SJCRH30 (cell line): ENCODE measurements around the gene ACTN2. TPM values are rescaled to one million over a fixed set of nuclear protein-coding genes. Genes with fewer than 3 reads are reported as not detected.
A peak's percentile ranks its signal among the peaks of the same experiment; 100 is the strongest.

Source experiments
- DNase-seq, 2 experiments: peaks; one replicate each; pipeline ENCODE4 v3.0.0-alpha.2; 2015 to 2020
- H3K27ac ChIP-seq: fragments of 250-450 bp; sonication (Bioruptor Pico); 2 replicates; pipeline ENCODE4 v1.5.1; 2020; ENCODE audit warnings: mild to moderate bottlenecking, moderate library complexity
- H3K27me3 ChIP-seq: fragments of 250-450 bp; sonication (Bioruptor Pico); 2 replicates; pipeline ENCODE4 v1.5.1; 2020; ENCODE audit warnings: mild to moderate bottlenecking, moderate library complexity
- H3K36me3 ChIP-seq: fragments of 250-450 bp; sonication (Bioruptor Pico); 2 replicates; pipeline ENCODE4 v1.5.1; 2020; ENCODE audit warnings: mild to moderate bottlenecking, moderate library complexity
- H3K4me1 ChIP-seq: fragments of 250-450 bp; sonication (Bioruptor Pico); 2 replicates; pipeline ENCODE4 v1.5.1; 2020; ENCODE audit warnings: mild to moderate bottlenecking, moderate library complexity
- H3K4me3 ChIP-seq: fragments of 250-450 bp; sonication (Bioruptor Pico); 2 replicates; pipeline ENCODE4 v1.5.1; 2020; ENCODE audit warnings: mild to moderate bottlenecking, moderate library complexity
- H3K9me3 ChIP-seq: fragments of 250-450 bp; sonication (Bioruptor Pico); replicated peaks from 2 replicates; pipeline ENCODE4 v1.5.1; 2020; ENCODE audit warnings: mild to moderate bottlenecking, moderate library complexity
- total RNA-seq: library from RNA; depleted of rRNA; stranded (reverse); fragments of >200 nt; shearing (Covaris generic); gene quantifications from 2 replicates; pipeline ENCODE4 v1.2.3, GENCODE V29; 2014

ACTN2 gene
- total RNA-seq, 1 experiment from 2014 or later: 3.0 TPM

DNA sequence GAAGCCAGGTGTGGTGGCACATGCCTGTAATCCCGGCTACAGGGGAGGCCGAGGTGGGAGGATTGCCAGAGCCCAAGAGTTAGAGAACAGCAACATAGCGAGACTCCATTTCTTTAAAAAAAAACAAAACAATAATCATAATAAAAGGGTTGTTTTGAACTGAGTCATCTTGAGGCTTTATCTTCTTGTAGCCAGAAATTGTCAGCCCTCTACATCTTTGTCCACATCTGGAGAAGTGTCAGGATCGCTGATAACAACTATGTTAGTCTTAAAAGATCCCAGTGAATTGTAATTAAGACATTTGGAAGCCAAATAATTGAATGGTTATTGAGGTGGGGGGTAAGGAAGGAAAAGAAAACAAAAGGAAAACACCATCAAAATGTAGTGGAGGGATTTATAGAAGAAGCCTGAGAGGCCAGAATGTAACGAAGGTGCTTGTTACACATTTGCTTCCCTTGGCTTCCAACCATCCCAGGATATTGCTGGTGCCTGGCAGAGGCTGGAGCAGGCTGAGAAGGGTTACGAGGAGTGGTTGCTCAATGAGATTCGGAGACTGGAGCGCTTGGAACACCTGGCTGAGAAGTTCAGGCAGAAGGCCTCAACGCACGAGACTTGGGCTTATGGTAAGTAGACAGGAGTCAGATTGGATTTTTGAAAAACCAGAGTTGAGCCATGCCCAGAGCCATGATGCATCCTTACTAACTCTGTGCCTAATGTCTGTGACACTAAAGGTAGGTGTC, 56.3 kb downstream of the ACTN2 start:
- H3K27me3 ChIP-seq: no peaks in the 10 kb centered on the region
- no peaks in the 10 kb centered on the region for H3K9me3 ChIP-seq
- no peaks in the 10 kb centered on the region for H3K4me1 ChIP-seq
- DNase-seq: no peak
- no peak overlapping the region for H3K4me3 ChIP-seq
- H3K36me3 ChIP-seq: no peaks in the 10 kb centered on the region; the same call in 1 of the 2 replicates
- H3K27ac ChIP-seq: no peak overlapping the region

DNA sequence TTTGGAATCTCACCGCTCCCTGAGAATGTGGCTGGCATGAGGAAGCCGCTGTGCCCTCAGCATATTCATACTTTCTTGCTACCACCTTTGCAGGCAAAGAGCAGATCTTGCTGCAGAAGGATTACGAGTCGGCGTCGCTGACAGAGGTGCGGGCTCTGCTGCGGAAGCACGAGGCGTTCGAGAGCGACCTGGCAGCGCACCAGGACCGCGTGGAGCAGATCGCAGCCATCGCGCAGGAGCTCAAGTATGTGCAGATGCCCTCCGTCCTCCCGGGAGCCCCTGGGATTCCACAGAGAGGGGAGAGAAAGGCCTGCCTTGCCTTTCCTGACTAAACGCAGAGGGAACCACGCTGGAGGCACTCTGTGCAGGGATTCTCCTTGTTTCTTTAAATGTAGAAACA, 58.2 kb downstream of the ACTN2 start:
- Histone ChIP-seq H3K4me3 (no peak overlapping the region), H3K9me3 (no peaks in the 10 kb centered on the region), H3K36me3 (no peaks in the 10 kb centered on the region), H3K27ac (no peak overlapping the region), H3K27me3 (no peaks in the 10 kb centered on the region), H3K4me1 (no peaks in the 10 kb centered on the region)
- no peak for DNase-seq

DNA sequence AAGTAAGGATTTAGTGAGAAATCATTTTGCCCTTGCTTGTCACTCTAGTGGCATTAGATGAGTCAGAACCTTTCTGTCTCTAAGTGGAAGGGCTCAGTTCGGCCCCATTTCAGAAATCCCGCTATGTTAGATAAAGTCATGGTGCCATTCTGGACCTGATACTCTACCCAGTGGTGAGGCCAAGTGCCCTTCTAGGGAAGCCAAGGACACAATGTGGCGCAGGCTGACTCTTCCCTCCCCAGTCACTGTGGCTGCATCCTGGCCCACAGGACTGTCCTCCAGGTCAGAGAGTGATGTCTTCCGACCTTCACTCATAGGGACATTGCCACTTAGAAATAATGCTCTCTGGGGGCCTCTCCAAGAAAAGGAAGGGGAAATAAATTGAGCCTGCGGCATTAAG, 60.5 kb downstream of the ACTN2 start:
- Histone ChIP-seq H3K9me3 (no peaks in the 10 kb centered on the region), H3K27ac (no peak overlapping the region), H3K4me1 (no peaks in the 10 kb centered on the region), H3K27me3 (no peaks in the 10 kb centered on the region), H3K36me3 (no peaks in the 10 kb centered on the region; the same call in 1 of the 2 replicates), H3K4me3 (no peak overlapping the region)
- no peak for DNase-seq

DNA sequence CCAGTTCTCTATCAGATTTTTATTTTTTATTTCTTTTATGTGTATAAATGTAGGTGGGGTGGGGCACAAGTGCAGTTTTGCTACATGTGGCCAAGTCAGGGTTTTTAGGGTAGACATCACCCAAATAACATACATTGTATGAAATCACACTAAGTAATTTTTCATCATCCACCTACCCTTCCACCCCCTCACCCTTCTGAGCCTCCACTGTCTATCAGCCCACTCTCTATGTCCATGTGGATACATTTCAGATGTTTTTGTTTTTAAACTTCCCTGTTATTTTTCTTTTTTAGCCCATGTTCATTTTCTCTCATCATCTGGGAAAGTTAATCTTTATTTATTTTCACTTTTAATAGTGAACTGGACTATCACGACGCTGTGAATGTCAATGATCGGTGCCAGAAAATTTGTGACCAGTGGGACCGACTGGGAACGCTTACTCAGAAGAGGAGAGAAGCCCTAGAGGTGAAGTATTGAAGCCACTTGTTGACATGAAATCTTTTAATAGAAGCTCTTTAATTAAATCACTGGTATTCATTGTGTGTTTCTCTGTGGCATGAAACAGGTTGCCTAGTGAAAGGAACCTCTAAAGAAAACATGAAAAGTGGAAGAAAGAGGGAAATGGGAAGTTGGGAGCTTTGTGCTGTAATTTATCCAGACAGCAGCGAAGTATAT, 61.1 kb downstream of the ACTN2 start:
- DNase-seq: no peak
- Histone ChIP-seq H3K4me1 (no peaks in the 10 kb centered on the region), H3K36me3 (no peaks in the 10 kb centered on the region; the same call in 1 of the 2 replicates), H3K27ac (no peak overlapping the region), H3K9me3 (no peaks in the 10 kb centered on the region), H3K4me3 (no peak overlapping the region), H3K27me3 (no peaks in the 10 kb centered on the region)

DNA sequence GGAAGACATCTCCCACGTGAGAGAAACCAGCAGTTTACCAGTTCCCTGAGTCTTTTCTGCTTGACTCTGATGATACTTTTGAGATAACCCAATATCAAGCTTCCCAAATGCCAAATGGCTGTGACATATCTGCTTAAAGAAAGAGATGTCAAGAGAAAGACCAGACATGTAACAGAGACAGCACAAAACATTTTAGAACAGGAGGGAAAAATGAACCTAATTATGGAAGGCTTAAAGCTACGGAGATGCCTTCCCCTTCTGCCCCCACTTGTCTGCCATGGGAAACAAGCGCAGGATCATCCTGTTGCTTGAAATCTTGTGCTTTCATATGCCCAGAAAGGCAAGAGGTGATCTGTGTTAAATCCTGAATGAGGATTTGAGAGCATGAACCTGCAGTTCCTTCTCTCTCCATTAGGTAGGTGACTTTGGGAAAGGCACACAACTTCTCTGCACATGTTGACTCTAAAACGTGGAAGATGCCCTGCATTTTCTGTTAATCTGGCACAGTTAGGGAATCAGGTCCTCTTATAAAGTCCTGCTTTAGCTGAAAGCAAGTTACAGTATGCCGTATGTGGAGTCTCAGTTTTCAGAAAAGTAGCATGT, 62.1 kb downstream of the ACTN2 start:
- Histone ChIP-seq H3K9me3 (no peaks in the 10 kb centered on the region), H3K27ac (no peak overlapping the region), H3K4me3 (no peak overlapping the region), H3K36me3 (no peaks in the 10 kb centered on the region; the same call in 1 of the 2 replicates), H3K4me1 (no peaks in the 10 kb centered on the region), H3K27me3 (no peaks in the 10 kb centered on the region)
- DNase-seq: no peak

DNA sequence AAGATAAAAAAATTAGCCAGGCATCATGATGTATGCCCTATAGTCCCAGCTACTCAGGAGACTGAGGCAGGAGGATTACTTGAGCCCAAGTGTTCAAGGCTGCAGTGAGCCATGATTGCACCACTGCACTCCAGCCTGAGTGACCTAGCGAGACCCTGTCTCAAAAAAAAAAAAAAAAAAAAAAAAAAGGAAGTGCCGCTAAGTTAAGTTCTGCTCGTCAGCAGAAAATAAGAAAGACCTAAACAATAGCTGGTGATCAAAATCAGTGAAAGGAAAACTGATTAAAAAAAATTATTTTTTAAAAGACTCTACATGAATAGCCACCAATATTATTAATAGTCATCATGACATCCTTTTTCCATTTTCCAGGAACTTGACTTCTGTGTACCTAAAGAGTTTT, 64.6 kb downstream of the ACTN2 start:
- Histone ChIP-seq H3K27ac (no peak overlapping the region), H3K9me3 (no peaks in the 10 kb centered on the region), H3K27me3 (no peaks in the 10 kb centered on the region), H3K4me3 (no peak overlapping the region), H3K36me3 (no peaks in the 10 kb centered on the region; the same call in 1 of the 2 replicates), H3K4me1 (no peaks in the 10 kb centered on the region)
- DNase-seq: no peak

- no peak for DNase-seq
- H3K36me3 ChIP-seq: no peaks in the 10 kb centered on the region; the same call in 1 of the 2 replicates
- H3K4me1 ChIP-seq: no peaks in the 10 kb centered on the region
- H3K27ac ChIP-seq: no peak overlapping the region
- no peaks in the 10 kb centered on the region for H3K27me3 ChIP-seq
- H3K4me3 ChIP-seq: no peak overlapping the region
- H3K9me3 ChIP-seq: no peaks in the 10 kb centered on the region
These were observed 65.1 kb downstream of the ACTN2 start for GRCh38 chr1:236751385-236751784.

DNA sequence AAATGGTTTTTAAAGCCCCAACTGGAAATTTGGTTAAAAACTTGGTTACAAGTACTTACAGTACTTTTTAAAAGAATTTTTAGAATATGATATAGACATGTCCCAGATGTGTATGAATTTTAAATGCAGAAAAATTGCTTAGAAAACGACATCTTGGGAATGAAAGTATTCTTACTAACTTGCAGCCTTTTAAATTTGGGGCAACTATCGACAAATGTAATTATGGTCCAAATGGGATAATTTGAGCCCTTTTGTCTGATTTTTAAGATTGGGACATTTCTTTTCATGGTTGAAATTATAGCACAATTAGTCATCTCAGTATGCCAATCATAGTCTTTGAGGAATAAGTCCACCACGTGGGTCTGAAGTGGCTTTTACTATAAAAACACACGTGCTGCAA, 65.6 kb downstream of the ACTN2 start:
- Histone ChIP-seq H3K4me3 (no peak overlapping the region), H3K27ac (no peak overlapping the region), H3K9me3 (no peaks in the 10 kb centered on the region), H3K4me1 (no peaks in the 10 kb centered on the region), H3K36me3 (no peaks in the 10 kb centered on the region; the same call in 1 of the 2 replicates), H3K27me3 (no peaks in the 10 kb centered on the region)
- no peak for DNase-seq

GRCh38 chr1:236753516-236753915, 67.2 kb downstream of the ACTN2 start:
- H3K9me3 ChIP-seq: no peaks in the 10 kb centered on the region
- no peak for DNase-seq
- H3K27me3 ChIP-seq: no peaks in the 10 kb centered on the region
- H3K4me1 ChIP-seq: no peaks in the 10 kb centered on the region
- H3K36me3 ChIP-seq: no peaks in the 10 kb centered on the region; the same call in 1 of the 2 replicates
- H3K4me3 ChIP-seq: no peak overlapping the region
- no peak overlapping the region for H3K27ac ChIP-seq

DNA sequence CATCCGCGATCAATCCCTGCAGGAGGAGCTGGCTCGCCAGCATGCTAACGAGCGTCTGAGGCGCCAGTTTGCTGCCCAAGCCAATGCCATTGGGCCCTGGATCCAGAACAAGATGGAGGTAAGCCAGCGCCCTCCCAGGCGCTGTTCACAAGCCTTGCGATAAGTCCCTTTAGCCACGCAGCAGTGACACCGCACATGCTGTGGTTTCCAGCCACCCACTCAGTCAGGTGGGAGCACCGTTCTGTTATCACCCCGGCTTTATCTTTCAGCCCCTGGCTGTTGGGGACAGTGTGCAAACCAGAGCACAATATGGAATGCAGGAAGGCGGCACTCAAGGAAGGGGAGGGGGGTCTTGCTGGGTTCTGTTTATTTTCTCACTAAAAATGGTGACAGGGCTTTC, 67.7 kb downstream of the ACTN2 start:
- Histone ChIP-seq H3K36me3 (peaks cover 3% of the 10 kb centered on the region; the same call in 1 of the 2 replicates), H3K4me3 (no peak overlapping the region), H3K9me3 (no peaks in the 10 kb centered on the region), H3K27me3 (no peaks in the 10 kb centered on the region), H3K27ac (no peak overlapping the region), H3K4me1 (no peaks in the 10 kb centered on the region)
- no peak for DNase-seq

GRCh38 chr1:236754525-236755210, 68.4 kb downstream of the ACTN2 start:
- H3K4me3 ChIP-seq: no peak overlapping the region
- no peaks in the 10 kb centered on the region for H3K4me1 ChIP-seq
- peaks cover 6% of the 10 kb centered on the region; the same call in 1 of the 2 replicates for H3K36me3 ChIP-seq
- H3K27me3 ChIP-seq: no peaks in the 10 kb centered on the region
- no peak overlapping the region for H3K27ac ChIP-seq
- DNase-seq: no peak
- H3K9me3 ChIP-seq: no peaks in the 10 kb centered on the region

- no peaks in the 10 kb centered on the region for H3K4me1 ChIP-seq
- H3K36me3 ChIP-seq: peaks cover 8% of the 10 kb centered on the region; the same call in 1 of the 2 replicates
- no peak for DNase-seq
- no peaks in the 10 kb centered on the region for H3K27me3 ChIP-seq
- H3K27ac ChIP-seq: no peak overlapping the region
- H3K9me3 ChIP-seq: no peaks in the 10 kb centered on the region
- no peak overlapping the region for H3K4me3 ChIP-seq
These were observed 71.3 kb downstream of the ACTN2 start for GRCh38 chr1:236757640-236758039.

GRCh38 chr1:236759252-236759859, 73.1 kb downstream of the ACTN2 start:
- H3K27ac ChIP-seq: no peak overlapping the region
- H3K4me1 ChIP-seq: no peaks in the 10 kb centered on the region
- no peaks in the 10 kb centered on the region for H3K9me3 ChIP-seq
- peaks cover 8% of the 10 kb centered on the region; the same call in 1 of the 2 replicates for H3K36me3 ChIP-seq
- DNase-seq: peak in 1 of 2 experiments; percentile 61
- H3K27me3 ChIP-seq: no peaks in the 10 kb centered on the region
- H3K4me3 ChIP-seq: no peak overlapping the region

DNA sequence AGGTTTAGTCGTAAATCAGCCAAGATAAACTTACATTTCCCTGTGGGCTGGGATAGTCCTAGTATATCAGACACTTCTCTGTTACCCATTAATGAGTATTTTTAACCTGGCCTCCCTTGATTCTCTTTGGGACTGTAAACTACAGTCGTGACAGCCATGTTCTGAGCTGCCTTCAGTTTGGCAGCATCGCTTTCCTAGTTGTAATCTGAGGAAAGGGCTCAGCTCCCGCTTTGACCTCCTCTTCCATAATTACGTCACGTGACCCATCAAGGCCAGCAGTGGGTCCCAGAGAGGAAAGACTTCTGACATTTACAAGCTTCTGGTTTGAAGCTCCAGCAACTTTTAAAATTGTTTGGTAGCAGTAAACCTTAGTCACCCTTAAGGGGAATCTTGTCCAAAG, 74.2 kb downstream of the ACTN2 start:
- Histone ChIP-seq H3K27me3 (no peaks in the 10 kb centered on the region), H3K36me3 (peaks cover 8% of the 10 kb centered on the region; the same call in 1 of the 2 replicates), H3K27ac (no peak overlapping the region), H3K4me3 (no peak overlapping the region), H3K9me3 (no peaks in the 10 kb centered on the region), H3K4me1 (no peaks in the 10 kb centered on the region)
- DNase-seq: no peak
